GM12891 (cell line): Measurements from ENCODE around the gene BABAM2.

Experiments used
- POLR2A ChIP-seq: IDR thresholded peaks from 2 replicates; pipeline ENCODE4 v1.6.1; 2011; ENCODE audit warnings: low read depth, low read length, control low read depth
- POLR2AphosphoS5 ChIP-seq: IDR thresholded peaks from 2 replicates; pipeline ENCODE4 v1.6.1; 2011; ENCODE audit warnings: low read depth, low read length, control low read depth
- SPI1 ChIP-seq: IDR thresholded peaks from 2 replicates; pipeline ENCODE4 v1.6.1; 2011; ENCODE audit warnings: low read depth, low read length, control low read depth

GRCh38 chr2:28009732-28010131 lies 119.2 kb downstream of the BABAM2 start:
- no peak for TF ChIP-seq SPI1
- TF ChIP-seq POLR2A = no peak
- no peak for TF ChIP-seq POLR2AphosphoS5
